ENCODE data around the gene ERFL.

Gene ERFL

GRCh38 chr19:41911889-41912731 lies 16.1 kb downstream of the ERFL start:
- TF ChIP-seq SPI1 (IDR thresholded peaks at IDR 0.05; ENCODE audit: borderline replicate concordance, low read depth) (no peak), POLR2AphosphoS5 (IDR thresholded peaks at IDR 0.05; ENCODE audit: low read depth) (no peak), CTCF (IDR thresholded peaks at IDR 0.05; ENCODE audit: insufficient read depth, low read length) (no peak), REST (IDR thresholded peaks at IDR 0.05; ENCODE audit: insufficient replicate concordance, low read depth) (no peak), GABPA (IDR thresholded peaks at IDR 0.05; ENCODE audit: low read depth) (no peak)
- DNase-seq (ENCODE audit: low read depth in 1 of 2, low spot score in 1 of 2) = no peak
- Histone ChIP-seq H3K4me3 (replicated peaks; ENCODE audit: insufficient read depth, low read length) (no peak overlapping the region), H3K27me3 (ENCODE audit: insufficient read depth, poor library complexity, severe bottlenecking) (peaks cover 48% of the 10 kb centered on the region), H3K27ac (replicated peaks) (no peak overlapping the region)

GRCh38 chr19:41910992-41911888 lies 17.0 kb downstream of the ERFL start:
- no peak overlapping the region for H3K27ac ChIP-seq (replicated peaks)
- H3K4me3 ChIP-seq (replicated peaks; ENCODE audit: insufficient read depth, low read length) = no peak overlapping the region
- H3K27me3 ChIP-seq (ENCODE audit: insufficient read depth, poor library complexity, severe bottlenecking) = peaks cover 41% of the 10 kb centered on the region
- TF ChIP-seq REST (IDR thresholded peaks at IDR 0.05; ENCODE audit: insufficient replicate concordance, low read depth) (no peak), POLR2AphosphoS5 (IDR thresholded peaks at IDR 0.05; ENCODE audit: low read depth) (peak; percentile 40)
- DNase-seq (ENCODE audit: low read depth in 1 of 2, low spot score in 1 of 2) = peak in 1 of 2 experiments; percentile 11

GRCh38 chr19:41910240-41910991 lies 17.8 kb downstream of the ERFL start:
- H3K27me3 ChIP-seq (ENCODE audit: insufficient read depth, poor library complexity, severe bottlenecking) = peaks cover 33% of the 10 kb centered on the region
- TF ChIP-seq CTCF (IDR thresholded peaks at IDR 0.05; ENCODE audit: insufficient read depth, low read length) (no peak), GABPA (IDR thresholded peaks at IDR 0.05; ENCODE audit: low read depth) (no peak), SPI1 (IDR thresholded peaks at IDR 0.05; ENCODE audit: borderline replicate concordance, low read depth) (no peak), POLR2AphosphoS5 (IDR thresholded peaks at IDR 0.05; ENCODE audit: low read depth) (peak; percentile 42; the same call in 1 of the 2 replicates)

More at GRCh38 chr19:41910240-41910991, 17.8 kb downstream of the ERFL start:
- Histone ChIP-seq H3K4me3 (replicated peaks; ENCODE audit: insufficient read depth, low read length) (no peak overlapping the region), H3K27ac (replicated peaks) (no peak overlapping the region)
- DNase-seq (ENCODE audit: low read depth in 1 of 2, low spot score in 1 of 2) = no peak
